ENCODE measurements around the gene RDM1.

The RDM1 gene

GRCh38 chr17:35875072-35875799, 55.3 kb downstream of the RDM1 start:
- no peak for TF ChIP-seq CTCF (IDR thresholded peaks at IDR 0.05)

GRCh38 chr17:35872196-35872980, 58.2 kb downstream of the RDM1 start:
- TF ChIP-seq CTCF (IDR thresholded peaks at IDR 0.05), result no peak

GRCh38 chr17:35870906-35871819, 59.4 kb downstream of the RDM1 start:
- TF ChIP-seq CTCF (IDR thresholded peaks at IDR 0.05), result no peak

GRCh38 chr17:35868737-35869136, 61.8 kb downstream of the RDM1 start, which contains the start of gene HEATR9:
TSS of gene HEATR9 (minus strand) at chr17:35868891. CDS start at chr17:35868742, 149 bp downstream.
- no peak for TF ChIP-seq CTCF (IDR thresholded peaks at IDR 0.05)
